H1 (cell line): ENCODE data around the gene ZNF44. TPM values are rescaled to one million over a fixed set of nuclear protein-coding genes. Genes with fewer than 3 reads are reported as not detected.
"Not testable (repeated sequence)": the region's sequence is repeated elsewhere in the genome, so short reads cannot be mapped to it uniquely, and the experiment has no call there.

ENCODE experiments used
- CTCF ChIA-PET: fragments of 300-600 bp; sonication (Branson Sonifier 250); formaldehyde crosslinking; loops from one replicate; lab custom pipeline; 2021; ENCODE audit not compliant: partially characterized antibody; lab: Charles Lee
- POLR2A ChIA-PET: fragments of 300-600 bp; sonication (Branson Sonifier 250); formaldehyde crosslinking; loops from one replicate; lab custom pipeline; 2021; ENCODE audit warnings: inconsistent platforms; ENCODE audit not compliant: partially characterized antibody; lab: Charles Lee
- DNase-seq, 2 experiments: peaks; one replicate each; pipeline versions ENCODE4 v3.0.0 to v3.0.0-alpha.2; 2010 to 2022; ENCODE audit warnings: low spot score in 2 of 2, low read depth in 1 of 2, mixed read lengths in 1 of 2
- FAIRE-seq: peaks from 2 replicates; lab custom pipeline; 2011; peaks lifted over from hg19 to GRCh38; lab: Jason Lieb, UNC
- H2AFZ ChIP-seq: 2 replicates; pipeline ENCODE4 v1.8.1; 2012; ENCODE audit warnings: low read length, inconsistent platforms
- H2AK5ac ChIP-seq: 2 replicates; pipeline ENCODE4 v1.6.1; 2013; ENCODE audit warnings: low read depth, low read length
- H2BK120ac ChIP-seq: replicated peaks from 2 replicates; pipeline ENCODE3; 2013; ENCODE audit warnings: low read depth, low read length, inconsistent platforms
- H2BK12ac ChIP-seq: 2 replicates; pipeline ENCODE4 v1.6.1; 2013; ENCODE audit warnings: low read depth, low read length
- H2BK15ac ChIP-seq: 2 replicates; pipeline ENCODE4 v1.6.1; 2013; ENCODE audit warnings: low read length
- H2BK20ac ChIP-seq: 2 replicates; pipeline ENCODE4 v1.6.1; 2013; ENCODE audit warnings: low read length
- H2BK5ac ChIP-seq: 2 replicates; pipeline ENCODE4 v1.6.1; 2013; ENCODE audit warnings: low read depth, low read length
- H3K14ac ChIP-seq: 2 replicates; pipeline ENCODE4 v1.6.1; 2013; ENCODE audit warnings: inconsistent platforms; ENCODE audit not compliant: insufficient read length
- H3K18ac ChIP-seq: 2 replicates; pipeline ENCODE4 v1.6.1; 2013; ENCODE audit warnings: low read length; ENCODE audit errors: extremely low read depth
- H3K23ac ChIP-seq: 2 replicates; pipeline ENCODE4 v1.6.1; 2013; ENCODE audit warnings: inconsistent platforms; ENCODE audit not compliant: insufficient read length
- H3K23me2 ChIP-seq: 2 replicates; pipeline ENCODE4 v1.6.1; 2013; ENCODE audit warnings: low read depth, low read length
- H3K27ac ChIP-seq: 2 replicates; pipeline ENCODE4 v1.6.1; 2011; ENCODE audit warnings: low read depth, low read length, inconsistent platforms
- H3K27me3 ChIP-seq, 4 experiments: replicated peaks in 1 of 4; 1 replicate in 1 of 4; 2 replicates in 3 of 4; pipeline versions ENCODE4 v1.6.1 to v1.8.1; 2011 to 2013; ENCODE audit warnings: low read length in 3 of 4, mild to moderate bottlenecking in 3 of 4, inconsistent platforms in 2 of 4, mixed read lengths in 2 of 4, moderate library complexity in 1 of 4; ENCODE audit not compliant: control insufficient read depth in 3 of 4, insufficient read depth in 3 of 4; ENCODE audit errors: extremely low read depth in 1 of 4
- H3K36me3 ChIP-seq, 4 experiments: 2 replicates each; pipeline versions ENCODE4 v1.6.1 to v1.8.1; 2011 to 2013; ENCODE audit warnings: mild to moderate bottlenecking in 4 of 4, low read length in 3 of 4, moderate library complexity in 2 of 4, control low read depth in 1 of 4, inconsistent platforms in 1 of 4; ENCODE audit not compliant: insufficient read depth in 4 of 4, control insufficient read depth in 2 of 4
- H3K4ac ChIP-seq: replicated peaks from 2 replicates; pipeline ENCODE3; 2013; ENCODE audit warnings: low read length, low read depth, mixed read lengths, inconsistent platforms; ENCODE audit not compliant: insufficient read length
- H3K4me1 ChIP-seq, 4 experiments: replicated peaks in 1 of 4; 1 replicate in 1 of 4; 2 replicates in 3 of 4; pipeline versions ENCODE4 v1.6.1 to v1.8.1; 2011 to 2013; ENCODE audit warnings: low read length in 3 of 4, inconsistent platforms in 2 of 4, mixed read lengths in 1 of 4; ENCODE audit not compliant: insufficient read depth in 4 of 4, control insufficient read depth in 3 of 4
- H3K4me2 ChIP-seq, 2 experiments: 2 replicates each; pipeline versions ENCODE4 v1.6.1 to v1.8.1; 2011 to 2013; ENCODE audit warnings: low read depth in 2 of 2, low read length in 2 of 2, control low read depth in 1 of 2, inconsistent platforms in 1 of 2, mild to moderate bottlenecking in 1 of 2; ENCODE audit not compliant: insufficient read depth in 1 of 2
- H3K4me3 ChIP-seq, 4 experiments: fragments of 200-600, 300-600 bp in 1 of 4; sonication (generic), shearing (Covaris generic), sonication (Bioruptor Twin) in 1 of 4; 2 replicates each; pipeline versions ENCODE4 v1.5.1 to v1.8.1; 2011 to 2016; ENCODE audit warnings: low read length in 4 of 4, low read depth in 3 of 4, control low read depth in 2 of 4, inconsistent platforms in 2 of 4, mild to moderate bottlenecking in 2 of 4, mixed read lengths in 1 of 4, moderate library complexity in 1 of 4; ENCODE audit not compliant: insufficient read depth in 2 of 4; ENCODE audit errors: extremely low read depth in 1 of 4
- H3K56ac ChIP-seq: replicated peaks from 2 replicates; pipeline ENCODE3; 2013; ENCODE audit warnings: low read depth, mild to moderate bottlenecking, mixed read lengths, low read length, inconsistent platforms; ENCODE audit not compliant: insufficient read length
- H3K79me1 ChIP-seq: 2 replicates; pipeline ENCODE4 v1.6.1; 2013; ENCODE audit warnings: low read depth, low read length, control low read depth
- H3K79me2 ChIP-seq, 2 experiments: 2 replicates each; pipeline versions ENCODE4 v1.6.1 to v1.8.1; 2012 to 2013; ENCODE audit warnings: low read length in 2 of 2, mild to moderate bottlenecking in 2 of 2, inconsistent platforms in 1 of 2; ENCODE audit not compliant: insufficient read depth in 2 of 2, control insufficient read depth in 1 of 2
- H3K9ac ChIP-seq, 4 experiments: replicated peaks in 1 of 4; 1 replicate in 1 of 4; 2 replicates in 3 of 4; pipeline versions ENCODE4 v1.6.1 to v1.8.1; 2011 to 2013; ENCODE audit warnings: low read depth in 3 of 4, low read length in 3 of 4, control low read depth in 2 of 4, mild to moderate bottlenecking in 2 of 4, moderate library complexity in 2 of 4, inconsistent platforms in 1 of 4; ENCODE audit errors: extremely low read depth in 1 of 4
- H3K9me3 ChIP-seq, 2 experiments: 2 replicates each; pipeline versions ENCODE4 v1.6.1 to v1.8.1; 2012 to 2013; ENCODE audit warnings: mild to moderate bottlenecking in 2 of 2, moderate library complexity in 2 of 2, control low read depth in 1 of 2, inconsistent platforms in 1 of 2, low read depth in 1 of 2, low read length in 1 of 2, mixed read lengths in 1 of 2; ENCODE audit not compliant: insufficient read depth in 2 of 2
- H4K20me1 ChIP-seq, 2 experiments: replicated peaks in 1 of 2; 2 replicates each; pipeline versions ENCODE3 to v1.8.1; 2011 to 2013; ENCODE audit warnings: inconsistent platforms in 2 of 2, low read length in 2 of 2, mild to moderate bottlenecking in 1 of 2; ENCODE audit not compliant: insufficient read depth in 2 of 2, control insufficient read depth in 1 of 2
- H4K5ac ChIP-seq: 2 replicates; pipeline ENCODE4 v1.6.1; 2013; ENCODE audit warnings: low read length, low read depth, mixed read lengths, inconsistent platforms; ENCODE audit not compliant: insufficient read length
- H4K8ac ChIP-seq: 2 replicates; pipeline ENCODE4 v1.8.0; 2013; ENCODE audit warnings: mild to moderate bottlenecking, moderate library complexity, low read length, inconsistent platforms; ENCODE audit not compliant: insufficient read depth; ENCODE audit errors: extremely low read depth
- H4K91ac ChIP-seq: replicated peaks from 2 replicates; pipeline ENCODE3; 2013; ENCODE audit warnings: low read length, mixed read lengths, inconsistent platforms; ENCODE audit not compliant: insufficient read length
- ASH2L ChIP-seq: fragments of 200-600, 300-600 bp; sonication (generic); IDR thresholded peaks from one replicate; pipeline ENCODE4 v1.7.1; 2017; ENCODE audit warnings: low read length
- FOSL1 ChIP-seq: IDR thresholded peaks from 2 replicates; pipeline ENCODE4 v1.6.1; 2011; ENCODE audit warnings: mild to moderate bottlenecking, low read depth, low read length, moderate library complexity; ENCODE audit not compliant: insufficient read depth
- JUN ChIP-seq: IDR thresholded peaks from 2 replicates; pipeline ENCODE4 v1.6.1; 2011; ENCODE audit warnings: low read depth, mild to moderate bottlenecking, improper control_type of control experiment, low read length
- KDM1A ChIP-seq: fragments of 200-600, 300-600 bp; sonication (generic); IDR thresholded peaks from 2 replicates; pipeline ENCODE4 v1.7.1; 2016; ENCODE audit warnings: mild to moderate bottlenecking, low read length, borderline replicate concordance
- KDM5A ChIP-seq: fragments of 200-600 bp; IDR thresholded peaks from 2 replicates; pipeline ENCODE4 v1.7.1; 2012; ENCODE audit warnings: mild to moderate bottlenecking, low read length, inconsistent platforms, mixed read lengths
- MAX ChIP-seq: IDR thresholded peaks from 2 replicates; pipeline ENCODE4 v1.6.1; 2012; ENCODE audit warnings: inconsistent platforms
- YY1 ChIP-seq: IDR thresholded peaks from 2 replicates; pipeline ENCODE4 v1.6.1; 2011; ENCODE audit warnings: low read depth, mild to moderate bottlenecking, low read length
- WGBS, 2 experiments: shearing (Covaris generic) in 1 of 2; methylation state at CpG; one replicate each; pipeline versions ENCODE4 v1.1.6 to v1.1.7; 2013 to 2015; ENCODE audit warnings: low lambda C conversion rate in 2 of 2, mixed read lengths in 2 of 2, inconsistent platforms in 1 of 2, low coverage in 1 of 2, missing lambda C conversion rate in 1 of 2; ENCODE audit not compliant: insufficient replicate concordance in 2 of 2, insufficient coverage in 1 of 2, insufficient read length in 1 of 2; ENCODE audit errors: extremely low coverage in 1 of 2, missing lambda C conversion rate in 1 of 2; 5-methylcytosine and 5-hydroxymethylcytosine counted together
- polyA plus RNA-seq, 7 experiments: library from polyadenylated mRNA; depleted of rRNA in 3 of 7; stranded (reverse) in 5 of 7; unstranded in 2 of 7; fragments of >200 nt in 5 of 7; fragments of 200-250 nt in 2 of 7; gene quantifications; 1 replicate in 5 of 7; 2 replicates in 1 of 7; 4 replicates in 1 of 7; pipeline versions ENCODE4 v1.2.1 to v1.2.3, GENCODE V29; 2011 to 2013; ENCODE audit warnings: missing spikeins in 2 of 7, mixed read lengths in 2 of 7
- total RNA-seq: library from RNA; stranded (reverse); fragmentation: NEBNext Ultra II Directional; extraction: Animal tissue kit (Norgen Biotek cat#: 25700); gene quantifications from 2 replicates; pipeline ENCODE4 v1.2.1, GENCODE V29; 2021

The ZNF44 gene
- total and polyA plus RNA-seq, 2 of the 8 experiments (the other 6 are each of a cell fraction or from before 2014, with no cell fraction given) = 1.3 to 2.8 TPM

- TF ChIP-seq JUN = no peak
- no peak for TF ChIP-seq KDM5A
- no peak for TF ChIP-seq ASH2L
- no peak for TF ChIP-seq MAX
- no peak for TF ChIP-seq KDM1A
- no peak for TF ChIP-seq FOSL1
- TF ChIP-seq YY1 = no peak
Measured at GRCh38 chr19:12314553-12314952, 19.9 kb upstream of the ZNF44 start (continued).

GRCh38 chr19:12308891-12309290, 14.2 kb upstream of the ZNF44 start:
- H4K20me1 ChIP-seq, H3K56ac ChIP-seq, H4K8ac ChIP-seq, H2BK120ac ChIP-seq, H3K14ac ChIP-seq, H3K79me1 ChIP-seq, H3K23me2 ChIP-seq, H4K5ac ChIP-seq, H3K36me3 ChIP-seq, H3K4me2 ChIP-seq, H2BK20ac ChIP-seq, H3K9ac ChIP-seq, POLR2A ChIA-PET, H2BK15ac ChIP-seq, H2BK5ac ChIP-seq, H3K27me3 ChIP-seq, H3K4me1 ChIP-seq, H2BK12ac ChIP-seq, DNase-seq, H3K79me2 ChIP-seq, FAIRE-seq, H3K4ac ChIP-seq, H2AK5ac ChIP-seq, H4K91ac ChIP-seq, H3K18ac ChIP-seq, H3K4me3 ChIP-seq, H2AFZ ChIP-seq, H3K23ac ChIP-seq, H3K27ac ChIP-seq: not testable (repeated sequence)
- WGBS, 2 experiments = 95% methylated on average over 12 of the region's 12 CpGs; no CpG with 5 or more reads in 1 of the 2 experiments
- peaks cover 15 to 38% of the 10 kb centered on the region in 2 experiments for H3K9me3 ChIP-seq
- CTCF ChIA-PET = interaction anchor here (1.3 kb wide), 1 partner anchor 22 kb away, joined by 3 read pairs; no protein-coding TSS in a partner anchor
